ENCODE results near the gene BCL7B. TPM values are rescaled to one million over a fixed set of nuclear protein-coding genes. Genes with fewer than 3 reads are reported as not detected.

Gene BCL7B
- total and polyA plus RNA-seq, 2 donors (not counting 3 experiments of a cell fraction or from before 2014, with no cell fraction given), result 61.2 to 68.3 TPM

DNA sequence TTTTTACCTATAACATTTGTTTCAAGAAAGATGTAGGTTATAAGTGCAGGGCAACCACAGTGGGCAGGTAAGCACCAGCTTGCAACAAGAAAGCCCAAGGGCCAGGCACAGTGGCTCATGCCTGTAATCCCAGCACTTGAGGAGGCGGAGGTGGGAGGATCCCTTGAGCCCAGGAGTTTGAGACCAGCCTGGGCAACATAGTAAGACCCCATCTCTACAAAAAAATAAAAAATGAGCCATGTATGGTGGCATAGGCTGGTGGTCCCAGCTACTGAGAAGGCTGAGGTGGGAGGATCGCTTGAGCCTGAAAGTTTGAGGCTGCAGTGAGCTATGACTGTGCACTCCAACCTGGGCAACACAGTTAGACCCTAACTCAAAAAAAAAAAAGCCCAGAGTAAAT is 12.8 kb downstream of the BCL7B start:
- H3K4me3 ChIP-seq (replicated peaks in 1 of 3; ENCODE audit: insufficient read depth in 1 of 3, low read depth in 1 of 3, low read length in 3 of 3), result no peak overlapping the region
- POLR2A ChIA-PET, result no interaction called here
- H3K9me1 ChIP-seq (replicated peaks; ENCODE audit: control insufficient read depth, extremely low read depth, insufficient read depth, low read length), result no peaks in the 10 kb centered on the region
- H2AFZ ChIP-seq (ENCODE audit: low read depth, low read length), result no peak overlapping the region
- FAIRE-seq (no peak), DNase-seq (ENCODE audit: low read depth, low spot score) (no peak)
- no peaks in the 10 kb centered on the region for H3K9me3 ChIP-seq (replicated peaks; ENCODE audit: control insufficient read depth, insufficient read depth, low read length)
- H3K79me2 ChIP-seq (ENCODE audit: control insufficient read depth, insufficient read depth, low read length), result peaks cover 49% of the 10 kb centered on the region
- H3K27ac ChIP-seq (ENCODE audit: insufficient read depth, low read depth, low read length), result no peak overlapping the region
- BruUV-seq (replicated peaks), result no TSS peak
- H4K20me1 ChIP-seq (replicated peaks; ENCODE audit: control insufficient read depth, extremely low read depth, insufficient read depth, low read length), result no peaks in the 10 kb centered on the region
- H3K9ac ChIP-seq (replicated peaks; ENCODE audit: extremely low read depth, insufficient read depth, low read length), result no peak overlapping the region
- H3K27me3 ChIP-seq (ENCODE audit: control insufficient read depth in 2 of 2, insufficient read depth in 2 of 2, low read length in 2 of 2), result no peaks in the 10 kb centered on the region
- intact Hi-C loops (cut with micrococcal nuclease), result no loop called here
- CTCF ChIA-PET, result no interaction called here
- peaks cover 8 to 19% of the 10 kb centered on the region in 2 experiments for H3K36me3 ChIP-seq (ENCODE audit: control insufficient read depth in 2 of 2, extremely low read depth in 1 of 2, insufficient read depth in 2 of 2, low read length in 2 of 2)
- TF ChIP-seq GATA2 (IDR thresholded peaks at IDR 0.05; ENCODE audit: insufficient read depth, insufficient read length, low read depth, low read length) (no peak), EZH2 (IDR thresholded peaks at IDR 0.05; ENCODE audit: borderline replicate concordance, low read depth, low read length, severe bottlenecking) (no peak), JUN (IDR thresholded peaks at IDR 0.05; ENCODE audit: borderline replicate concordance, insufficient read depth, insufficient read length, low read depth) (no peak), POLR2A (IDR thresholded peaks at IDR 0.05; ENCODE audit: low read depth, low read length) (no peak), POLR2AphosphoS5 (IDR thresholded peaks at IDR 0.05; ENCODE audit: insufficient read depth, low read depth, low read length) (no peak), MYC (IDR thresholded peaks at IDR 0.05; ENCODE audit: low read depth, low read length) (no peak)
- TF ChIP-seq, protein P1, sequence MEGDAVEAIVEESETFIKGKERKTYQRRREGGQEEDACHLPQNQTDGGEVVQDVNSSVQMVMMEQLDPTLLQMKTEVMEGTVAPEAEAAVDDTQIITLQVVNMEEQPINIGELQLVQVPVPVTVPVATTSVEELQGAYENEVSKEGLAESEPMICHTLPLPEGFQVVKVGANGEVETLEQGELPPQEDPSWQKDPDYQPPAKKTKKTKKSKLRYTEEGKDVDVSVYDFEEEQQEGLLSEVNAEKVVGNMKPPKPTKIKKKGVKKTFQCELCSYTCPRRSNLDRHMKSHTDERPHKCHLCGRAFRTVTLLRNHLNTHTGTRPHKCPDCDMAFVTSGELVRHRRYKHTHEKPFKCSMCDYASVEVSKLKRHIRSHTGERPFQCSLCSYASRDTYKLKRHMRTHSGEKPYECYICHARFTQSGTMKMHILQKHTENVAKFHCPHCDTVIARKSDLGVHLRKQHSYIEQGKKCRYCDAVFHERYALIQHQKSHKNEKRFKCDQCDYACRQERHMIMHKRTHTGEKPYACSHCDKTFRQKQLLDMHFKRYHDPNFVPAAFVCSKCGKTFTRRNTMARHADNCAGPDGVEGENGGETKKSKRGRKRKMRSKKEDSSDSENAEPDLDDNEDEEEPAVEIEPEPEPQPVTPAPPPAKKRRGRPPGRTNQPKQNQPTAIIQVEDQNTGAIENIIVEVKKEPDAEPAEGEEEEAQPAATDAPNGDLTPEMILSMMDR (IDR thresholded peaks at IDR 0.05; ENCODE audit: extremely low read depth in 1 of 2, insufficient read depth in 1 of 2, low read depth in 1 of 2, low read length in 2 of 2), result no peak
- TF ChIP-seq, protein P2, sequence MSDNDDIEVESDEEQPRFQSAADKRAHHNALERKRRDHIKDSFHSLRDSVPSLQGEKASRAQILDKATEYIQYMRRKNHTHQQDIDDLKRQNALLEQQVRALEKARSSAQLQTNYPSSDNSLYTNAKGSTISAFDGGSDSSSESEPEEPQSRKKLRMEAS (IDR thresholded peaks at IDR 0.05; ENCODE audit: insufficient read depth, insufficient read length), result no peak
- H3K4me1 ChIP-seq (ENCODE audit: control insufficient read depth, extremely low read depth, insufficient read depth, low read length), result no peaks in the 10 kb centered on the region
- dilution Hi-C loops (cut with MboI; ENCODE audit: extremely low pct_ligation_motif_present, low sequenced_read_pairs), result no loop called here
- no peak overlapping the region for H3K4me2 ChIP-seq (ENCODE audit: insufficient read depth, low read length)

Measured in endothelial cell of umbilical vein (primary cell).